Measurements from ENCODE around the gene TP53RK.

The TP53RK gene

GRCh38 chr20:46708172-46708860 is 19.1 kb upstream of the TP53RK start:
- no peak for DNase-seq
- intact Hi-C loops (cut with DNase I) = no loop called here

GRCh38 chr20:46706242-46706641 is 17.0 kb upstream of the TP53RK start:
- DNase-seq = no peak
- intact Hi-C loops (cut with DNase I) = no loop called here

- DNase-seq = no peak
- intact Hi-C loops (cut with DNase I) = no loop called here
These were observed 16.1 kb upstream of the TP53RK start for GRCh38 chr20:46705378-46705729.

- no peak for DNase-seq
- intact Hi-C loops (cut with DNase I) = no loop called here
These were observed 15.6 kb upstream of the TP53RK start for GRCh38 chr20:46704714-46705377.

GRCh38 chr20:46703435-46703834 is 14.2 kb upstream of the TP53RK start:
- intact Hi-C loops (cut with DNase I) = no loop called here
- DNase-seq = no peak

GRCh38 chr20:46702447-46703203 is 13.4 kb upstream of the TP53RK start:
- intact Hi-C loops (cut with DNase I) = no loop called here
- DNase-seq = no peak

- DNase-seq = no peak
- intact Hi-C loops (cut with DNase I) = no loop called here
These were observed 12.7 kb upstream of the TP53RK start for GRCh38 chr20:46701986-46702385.

- intact Hi-C loops (cut with DNase I) = no loop called here
These were observed 12.3 kb upstream of the TP53RK start for GRCh38 chr20:46701556-46701955.

GRCh38 chr20:46701057-46701456 is 11.8 kb upstream of the TP53RK start:
- intact Hi-C loops (cut with DNase I) = no loop called here
- no peak for DNase-seq

More at GRCh38 chr20:46701556-46701955, 12.3 kb upstream of the TP53RK start:
- no peak for DNase-seq

GRCh38 chr20:46700481-46700880 is 11.2 kb upstream of the TP53RK start:
- DNase-seq = no peak
- intact Hi-C loops (cut with DNase I) = no loop called here

GRCh38 chr20:46699651-46700359 is 10.6 kb upstream of the TP53RK start:
- intact Hi-C loops (cut with DNase I) = no loop called here

GRCh38 chr20:46698788-46699187 is 9.5 kb upstream of the TP53RK start:
- no peak for DNase-seq
- intact Hi-C loops (cut with DNase I) = no loop called here

More at GRCh38 chr20:46699651-46700359, 10.6 kb upstream of the TP53RK start:
- DNase-seq = no peak

GRCh38 chr20:46696791-46697279 is 7.6 kb upstream of the TP53RK start:
- DNase-seq = no peak
- intact Hi-C loops (cut with DNase I) = no loop called here

- no peak for DNase-seq
- intact Hi-C loops (cut with DNase I) = no loop called here
These were observed 6.6 kb upstream of the TP53RK start for GRCh38 chr20:46695892-46696291.

- intact Hi-C loops (cut with DNase I) = no loop called here
- DNase-seq = no peak
These were observed 5.2 kb upstream of the TP53RK start for GRCh38 chr20:46694484-46694883.

GRCh38 chr20:46691196-46691595 is 2.0 kb upstream of the TP53RK start:
- intact Hi-C loops (cut with DNase I) = no loop called here
- DNase-seq = no peak

GRCh38 chr20:46690219-46691106 is 1.2 kb upstream of the TP53RK start:
- DNase-seq = no peak

GRCh38 chr20:46689754-46690085 is 476 bp upstream of the TP53RK start:
- intact Hi-C loops (cut with DNase I) = no loop called here

More at GRCh38 chr20:46690219-46691106, 1.2 kb upstream of the TP53RK start:
- intact Hi-C loops (cut with DNase I) = no loop called here

GRCh38 chr20:46688151-46689081 is 828 bp downstream of the TP53RK start:
- intact Hi-C loops (cut with DNase I) = no loop called here

More at GRCh38 chr20:46689754-46690085, 476 bp upstream of the TP53RK start:
- DNase-seq = no peak

More at GRCh38 chr20:46688151-46689081, 828 bp downstream of the TP53RK start:
- DNase-seq = no peak
